ENCODE data around the gene EXOC2. TPM values are rescaled to one million over a fixed set of nuclear protein-coding genes. Genes with fewer than 3 reads are reported as not detected.

Gene EXOC2
- total RNA-seq, 1 donor from 2014 or later, result 31.3 TPM

- no peak for DNase-seq
- Mint-ChIP-seq H3K27ac (ENCODE audit: unreplicated experiment) (no peak overlapping the region), H3K4me1 (ENCODE audit: low read depth, unreplicated experiment) (no peaks in the 10 kb centered on the region), H3K9me3 (ENCODE audit: unreplicated experiment) (peaks cover 2% of the 10 kb centered on the region), H3K36me3 (ENCODE audit: unreplicated experiment) (no peaks in the 10 kb centered on the region), H3K4me3 (ENCODE audit: unreplicated experiment) (no peak overlapping the region), H3K27me3 (ENCODE audit: unreplicated experiment) (peaks cover 4% of the 10 kb centered on the region)
- TF ChIP-seq CTCF (IDR thresholded peaks at IDR 0.05; ENCODE audit: partially characterized antibody, unreplicated experiment), result no peak
These were observed 11.1 kb upstream of the EXOC2 start for GRCh38 chr6:704046-704445.

GRCh38 chr6:703552-703951 lies 10.6 kb upstream of the EXOC2 start:
- H3K4me1 Mint-ChIP-seq (ENCODE audit: low read depth, unreplicated experiment), result no peaks in the 10 kb centered on the region

GRCh38 chr6:701700-702479 lies 9.0 kb upstream of the EXOC2 start:
- H3K36me3 Mint-ChIP-seq (ENCODE audit: unreplicated experiment), result no peaks in the 10 kb centered on the region
- H3K27me3 Mint-ChIP-seq (ENCODE audit: unreplicated experiment), result peaks cover 2% of the 10 kb centered on the region
- H3K4me1 Mint-ChIP-seq (ENCODE audit: low read depth, unreplicated experiment), result no peaks in the 10 kb centered on the region
- H3K9me3 Mint-ChIP-seq (ENCODE audit: unreplicated experiment), result peaks cover 1% of the 10 kb centered on the region
- no peak overlapping the region for H3K27ac Mint-ChIP-seq (ENCODE audit: unreplicated experiment)
- no peak for DNase-seq
- no peak for TF ChIP-seq CTCF (IDR thresholded peaks at IDR 0.05; ENCODE audit: partially characterized antibody, unreplicated experiment)
- no peak overlapping the region for H3K4me3 Mint-ChIP-seq (ENCODE audit: unreplicated experiment)

More at GRCh38 chr6:703552-703951, 10.6 kb upstream of the EXOC2 start:
- Mint-ChIP-seq H3K4me3 (ENCODE audit: unreplicated experiment) (no peak overlapping the region), H3K9me3 (ENCODE audit: unreplicated experiment) (peaks cover 2% of the 10 kb centered on the region), H3K36me3 (ENCODE audit: unreplicated experiment) (no peaks in the 10 kb centered on the region), H3K27ac (ENCODE audit: unreplicated experiment) (no peak overlapping the region), H3K27me3 (ENCODE audit: unreplicated experiment) (peaks cover 4% of the 10 kb centered on the region)
- no peak for DNase-seq
- TF ChIP-seq CTCF (IDR thresholded peaks at IDR 0.05; ENCODE audit: partially characterized antibody, unreplicated experiment), result no peak

GRCh38 chr6:701215-701614 lies 8.3 kb upstream of the EXOC2 start:
- H3K36me3 Mint-ChIP-seq (ENCODE audit: unreplicated experiment), result no peaks in the 10 kb centered on the region
- no peaks in the 10 kb centered on the region for H3K4me1 Mint-ChIP-seq (ENCODE audit: low read depth, unreplicated experiment)
- H3K27ac Mint-ChIP-seq (ENCODE audit: unreplicated experiment), result no peak overlapping the region
- H3K9me3 Mint-ChIP-seq (ENCODE audit: unreplicated experiment), result no peaks in the 10 kb centered on the region
- no peak for TF ChIP-seq CTCF (IDR thresholded peaks at IDR 0.05; ENCODE audit: partially characterized antibody, unreplicated experiment)
- no peak overlapping the region for H3K4me3 Mint-ChIP-seq (ENCODE audit: unreplicated experiment)
- H3K27me3 Mint-ChIP-seq (ENCODE audit: unreplicated experiment), result peaks cover 1% of the 10 kb centered on the region
- DNase-seq, result no peak

- Mint-ChIP-seq H3K4me1 (ENCODE audit: low read depth, unreplicated experiment) (no peaks in the 10 kb centered on the region), H3K27me3 (ENCODE audit: unreplicated experiment) (peaks cover 3% of the 10 kb centered on the region), H3K27ac (ENCODE audit: unreplicated experiment) (no peak overlapping the region), H3K36me3 (ENCODE audit: unreplicated experiment) (no peaks in the 10 kb centered on the region), H3K4me3 (ENCODE audit: unreplicated experiment) (no peak overlapping the region), H3K9me3 (ENCODE audit: unreplicated experiment) (peaks cover 2% of the 10 kb centered on the region)
- no peak for TF ChIP-seq CTCF (IDR thresholded peaks at IDR 0.05; ENCODE audit: partially characterized antibody, unreplicated experiment)
- no peak for DNase-seq
These were observed 7.6 kb upstream of the EXOC2 start for GRCh38 chr6:700490-700889.
